Muscle of back (tissue), 11 donors: ENCODE results near the gene MPV17L2. TPM values are rescaled to one million over a fixed set of nuclear protein-coding genes. Genes with fewer than 3 reads are reported as not detected.

ENCODE experiments used
- DNase-seq, 3 donors: peaks; one replicate each; pipeline versions ENCODE4 v3.0.0 to v3.0.0-alpha.2; 2013
- polyA plus RNA-seq, 10 donors: library from polyadenylated mRNA; unstranded; fragments of 120-200 nt; gene quantifications; one replicate each; pipeline ENCODE4 v1.2.1, GENCODE V29; 2013; ENCODE audit not compliant: insufficient read length in 10 of 10

MPV17L2 gene
- polyA plus RNA-seq, 10 donors: 4.3 to 7.6 (median 5.2) TPM

DNA sequence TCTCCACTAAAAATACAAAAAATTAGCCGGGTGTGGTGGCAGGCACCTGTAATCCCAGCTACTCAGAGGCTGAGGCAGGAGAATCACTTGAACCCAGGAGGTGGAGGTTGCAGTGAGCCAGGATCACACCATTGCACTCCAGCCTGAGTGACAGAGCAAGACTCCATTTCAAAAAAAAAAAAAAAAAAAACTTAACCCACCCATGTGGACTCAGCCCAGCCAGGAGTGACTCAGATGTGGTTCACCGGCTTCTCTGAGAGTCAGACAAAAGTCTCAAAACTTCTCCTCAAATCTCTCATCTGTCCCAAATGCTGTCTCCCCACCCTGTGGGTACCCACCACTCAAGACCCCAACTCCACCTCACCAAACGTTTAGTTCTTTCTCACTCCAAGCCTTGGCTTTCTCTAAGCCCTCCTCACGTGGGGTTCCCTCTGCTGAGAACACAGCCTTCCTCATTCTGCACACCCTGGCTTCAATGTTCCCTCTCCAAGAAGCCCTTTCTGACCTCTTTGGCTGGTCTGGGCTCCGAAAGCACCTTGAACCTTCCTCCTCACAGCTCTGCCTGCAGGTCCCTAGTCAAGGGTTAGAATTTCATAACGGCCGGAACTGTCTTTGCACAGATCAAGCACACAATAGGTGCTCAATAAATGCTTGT lies 21.9 kb downstream of the MPV17L2 start:
- DNase-seq: no peak

DNA sequence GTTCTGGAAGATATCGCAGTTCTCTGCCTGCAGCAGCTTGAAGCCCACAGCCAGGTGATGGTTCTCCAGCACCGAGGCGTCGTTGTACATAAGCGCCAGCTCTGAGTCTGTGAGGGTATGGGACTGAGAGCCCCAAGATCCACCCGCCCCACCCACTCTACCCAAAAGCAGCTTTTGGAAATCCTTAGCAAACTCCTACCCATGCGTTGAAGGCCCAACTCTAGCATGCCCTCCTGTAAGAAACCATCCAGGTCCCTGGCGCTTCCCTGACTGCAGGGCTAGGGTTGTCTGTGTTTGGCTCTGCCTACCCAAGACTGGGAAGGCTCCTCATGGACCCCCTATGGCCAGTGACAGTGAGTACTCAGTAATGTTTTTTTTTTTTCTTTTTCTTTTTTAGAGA lies 23.8 kb downstream of the MPV17L2 start:
- DNase-seq: no peak

GRCh38 chr19:18218159-18218558 lies 25.1 kb downstream of the MPV17L2 start:
- no peak for DNase-seq

GRCh38 chr19:18218600-18218999 lies 25.6 kb downstream of the MPV17L2 start:
- no peak for DNase-seq

GRCh38 chr19:18219911-18220631 lies 27.1 kb downstream of the MPV17L2 start:
- no peak for DNase-seq

GRCh38 chr19:18220632-18221275 lies 27.7 kb downstream of the MPV17L2 start:
- DNase-seq: no peak

- no peak for DNase-seq
Observed at GRCh38 chr19:18221815-18222725, 29.1 kb downstream of the MPV17L2 start.

GRCh38 chr19:18223860-18224524 lies 31.0 kb downstream of the MPV17L2 start:
- no peak for DNase-seq

DNA sequence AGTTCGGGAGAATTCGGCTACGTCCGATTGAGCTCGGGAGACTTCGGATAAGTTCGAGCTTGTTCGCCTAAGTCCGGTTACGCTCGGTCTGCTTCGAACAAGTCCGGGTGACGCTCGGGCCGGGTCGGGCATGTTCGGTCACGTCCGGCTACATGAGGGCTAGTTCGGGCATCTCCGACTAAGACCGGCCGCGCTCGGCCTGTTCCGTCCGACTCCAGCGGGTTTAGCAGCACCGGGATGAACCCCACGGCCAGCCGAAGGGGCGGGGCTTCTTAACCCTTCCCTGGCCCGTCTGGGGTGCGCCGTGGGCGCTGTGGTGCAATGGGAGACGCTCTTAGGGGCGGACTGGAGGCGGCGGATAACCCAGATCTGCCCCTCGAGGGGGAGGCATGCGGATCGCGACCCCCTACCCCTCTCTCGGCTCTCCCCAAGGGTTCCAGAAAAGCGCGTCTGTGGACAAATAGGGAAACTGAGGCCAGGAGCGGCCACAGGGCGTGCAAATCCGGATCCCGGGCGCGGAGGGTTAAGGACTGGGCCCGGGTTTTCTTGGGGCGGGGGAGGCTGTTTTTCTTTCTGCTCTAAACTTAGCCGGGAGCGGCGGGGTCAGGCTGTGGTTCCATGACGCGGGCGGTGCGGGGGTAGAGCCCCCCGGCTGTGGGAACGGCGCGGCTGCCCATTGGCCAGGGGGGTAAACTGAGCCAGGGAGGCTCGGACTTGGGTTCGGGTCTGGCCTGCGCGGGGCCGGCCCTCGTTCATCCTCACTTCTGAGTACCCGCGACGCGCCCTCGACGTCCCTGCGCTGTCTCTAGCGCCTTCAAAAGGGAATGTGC lies 31.7 kb downstream of the MPV17L2 start:
- DNase-seq: peak; percentile 95 to 98 (median 97)

DNA sequence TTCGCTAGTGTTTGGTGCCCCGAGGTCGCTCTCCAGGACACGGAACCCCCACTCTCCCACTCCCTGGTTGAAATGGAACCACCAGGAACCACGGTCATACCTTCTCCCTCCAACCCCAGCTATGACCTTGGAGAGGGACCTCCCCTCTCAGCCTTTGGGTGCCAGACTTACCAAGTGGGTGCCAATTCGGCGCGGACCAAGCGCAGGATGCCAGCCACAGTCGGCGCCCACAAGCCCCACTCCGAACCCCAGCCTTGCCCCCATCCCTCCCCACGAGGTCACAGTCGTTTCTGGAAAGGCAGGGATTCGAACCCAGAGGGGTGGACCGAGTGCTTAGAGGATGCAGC lies 32.3 kb downstream of the MPV17L2 start:
- no peak for DNase-seq

GRCh38 chr19:18225702-18226468 lies 32.9 kb downstream of the MPV17L2 start, which contains the start of gene PDE4C:
Gene PDE4C, minus strand, starts transcription at chr19:18226438. Its CDS starts 23 bp downstream, at chr19:18226415.
- peak in 1 of 3 donors; percentile 77 for DNase-seq

- no peak for DNase-seq
Observed at GRCh38 chr19:18226956-18227780, 34.1 kb downstream of the MPV17L2 start.

DNA sequence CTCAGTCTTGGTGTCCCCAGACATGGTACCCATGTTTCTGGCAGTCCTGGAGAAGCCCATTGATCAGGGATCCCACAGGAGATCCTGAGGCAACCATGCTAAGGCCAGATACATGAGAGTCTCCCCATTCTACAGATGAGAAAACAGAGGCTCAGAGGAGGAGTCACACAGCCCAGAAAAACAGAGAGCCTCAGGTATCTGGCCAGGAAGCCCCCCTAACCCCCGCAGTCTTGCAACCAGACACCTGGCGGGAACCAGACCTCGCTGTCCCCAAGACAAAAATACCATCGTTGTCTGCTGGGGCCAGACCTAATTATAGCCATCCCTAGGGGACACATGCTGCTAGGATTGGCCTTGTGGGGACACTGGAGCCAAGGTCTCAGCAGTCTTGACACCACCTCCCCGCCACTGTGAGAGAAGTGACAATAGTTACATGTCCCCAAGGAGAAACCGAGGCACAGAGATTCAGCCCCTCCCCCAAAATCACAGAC lies 34.8 kb downstream of the MPV17L2 start:
- no peak for DNase-seq

DNA sequence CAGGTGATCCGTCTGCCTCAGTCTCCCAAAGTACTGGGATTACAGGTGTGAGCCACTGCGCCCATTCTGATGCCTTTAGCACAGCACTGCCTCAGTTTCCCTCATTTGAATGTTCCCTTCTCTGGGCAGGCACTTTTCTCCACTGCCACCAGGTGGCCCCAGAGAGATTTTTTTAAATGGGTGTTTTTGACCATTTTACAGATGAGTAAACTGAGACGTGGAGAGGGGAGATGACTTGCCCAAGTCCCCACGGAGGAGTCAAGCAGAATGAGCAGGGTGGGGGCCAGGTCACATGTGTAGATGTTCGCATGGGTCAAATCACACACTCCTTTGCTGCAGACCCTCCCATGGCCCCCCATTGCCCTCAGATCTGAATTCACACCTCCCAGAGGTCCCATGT lies 36.5 kb downstream of the MPV17L2 start:
- no peak for DNase-seq

- DNase-seq: no peak
Observed at GRCh38 chr19:18229915-18230314, 36.9 kb downstream of the MPV17L2 start.

GRCh38 chr19:18230941-18231734 lies 38.1 kb downstream of the MPV17L2 start:
- DNase-seq: no peak

DNA sequence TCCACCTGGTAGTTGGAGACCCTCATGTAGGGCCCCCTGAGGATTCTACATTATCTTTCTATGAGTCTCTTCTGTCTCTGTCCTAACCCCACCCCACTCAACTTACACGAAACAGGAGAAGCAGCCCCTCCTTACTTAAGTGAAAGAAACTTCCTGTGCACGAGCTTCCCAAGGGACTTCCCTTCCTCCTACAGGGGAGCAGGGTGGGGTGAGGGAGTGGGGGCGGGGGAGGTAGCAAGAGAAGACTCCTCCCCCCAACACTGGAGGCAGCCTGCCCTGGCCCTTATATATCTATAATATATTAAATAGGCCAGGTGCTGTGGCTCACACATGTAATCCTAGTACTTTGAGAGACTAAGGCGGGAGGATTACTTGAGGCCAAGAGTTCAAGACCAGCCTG lies 38.8 kb downstream of the MPV17L2 start:
- no peak for DNase-seq
